Ovary (tissue), 9 donors: Measurements from ENCODE around the gene SSBP2. TPM values are rescaled to one million over a fixed set of nuclear protein-coding genes. Genes with fewer than 3 reads are reported as not detected.
"Not testable (repeated sequence)": the region's sequence is repeated elsewhere in the genome, so short reads cannot be mapped to it uniquely, and the experiment has no call there.

Source experiments
- DNase-seq, 5 donors: peaks; one replicate each; pipeline ENCODE4 v3.0.0-alpha.2; 2019 to 2020
- H3K27ac ChIP-seq, 2 donors: fragments of 200-600 bp; one replicate each; pipeline versions ENCODE4 v1.5.1 to v1.8.0; 2019 to 2022
- H3K27me3 ChIP-seq: fragments of 200-600 bp; one replicate; pipeline ENCODE4 v1.8.0; 2022
- H3K36me3 ChIP-seq: fragments of 200-600 bp; sonication (generic); one replicate; pipeline ENCODE4 v1.5.1; 2019
- H3K4me1 ChIP-seq: one replicate; pipeline ENCODE4 v1.8.1; 2013; ENCODE audit warnings: mild to moderate bottlenecking, moderate library complexity; ENCODE audit not compliant: insufficient read depth
- H3K4me3 ChIP-seq: fragments of 200-600 bp; sonication (generic); one replicate; pipeline ENCODE4 v1.5.1; 2017
- H3K9me3 ChIP-seq, 2 donors: fragments of 200-600 bp in 1 of 2; sonication (generic) in 1 of 2; one replicate each; pipeline versions ENCODE4 v1.5.1 to v1.8.1; 2013 to 2019; ENCODE audit warnings: mild to moderate bottlenecking in 1 of 2, moderate library complexity in 1 of 2
- EP300 ChIP-seq: sonication (generic); formaldehyde crosslinking; IDR thresholded peaks from one replicate; pipeline ENCODE4 v1.6.1; 2017; ENCODE audit warnings: antibody characterized with exemption
- POLR2A ChIP-seq: fragments of 450-650 bp; IDR thresholded peaks from one replicate; pipeline ENCODE4 v1.6.1; 2017; ENCODE audit warnings: antibody characterized with exemption, mild to moderate bottlenecking, moderate library complexity
- WGBS, 3 donors: extraction: QIAGEN DNeasy Blood & Tissue Kit in 1 of 3; methylation state at CpG; one replicate each; pipeline versions ENCODE4 v1.1.5 to v1.1.7; 2013 to 2017; 5-methylcytosine and 5-hydroxymethylcytosine counted together
- intact Hi-C, 4 donors: fragments of 100-400 bp; cut with DNase I; formaldehyde crosslinking; loops; one replicate each; pipeline versions ENCODE4 v1.11.0 to v1.15.1; 2022 to 2023
- polyA plus RNA-seq, 2 donors: library from polyadenylated mRNA; stranded (reverse); fragments of 200-250 nt in 1 of 2; fragments of 350-450 nt in 1 of 2; fragmentation: Illumina TruSeq in 1 of 2; extraction: RNeasy Lipid Tissue Mini Kit (QIAGEN cat#74804) in 1 of 2; gene quantifications; one replicate each; pipeline ENCODE4 v1.2.3, GENCODE V29; 2013 to 2014
- total RNA-seq, 7 donors: library from RNA; depleted of rRNA in 2 of 7; stranded (reverse); fragments of >200 nt in 2 of 7; fragmentation: NEBNext Ultra II Directional in 3 of 7; extraction: Animal tissue kit (Norgen Biotek cat#: 25700) in 3 of 7; gene quantifications; one replicate each; pipeline versions ENCODE4 v1.1.0 to v1.2.4, GENCODE V29; 2016 to 2023
- TF ChIP-seq, protein P1 (sequence below), 3 donors: fragments of 450-650 bp in 2 of 3; fragments of 200-600 bp in 1 of 3; IDR thresholded peaks; one replicate each; pipeline versions ENCODE4 v1.5.1 to v1.8.0; 2016 to 2022; ENCODE audit warnings: antibody characterized with exemption in 3 of 3, mild to moderate bottlenecking in 1 of 3
- donor health status: DM: no; HTN: no; CAD: no; lungs with moderate emphysema.
- donor health status: DM: no; HTN: no; CAD: no.
- donor health status: Bipolar disorder and iron deficiency.
- donor health status: DM: yes; HTN: yes; CAD: no.
- donor health status: DM: no; HTN: no; CAD: no.
- donor health status: DM: yes; HTN: yes; CAD: no.

The SSBP2 gene
- total and polyA plus RNA-seq, 9 donors: 40.5 to 126 (median 78.2) TPM

GRCh38 chr5:81495286-81495685, 255.6 kb downstream of the SSBP2 start:
- H3K36me3 ChIP-seq: no peaks in the 10 kb centered on the region
- no peaks in the 10 kb centered on the region for H3K27me3 ChIP-seq
- no peaks in the 10 kb centered on the region for H3K9me3 ChIP-seq
- DNase-seq: no peak
- intact Hi-C loops: no loop called here
- TF ChIP-seq EP300: no peak
- TF ChIP-seq, protein P1, sequence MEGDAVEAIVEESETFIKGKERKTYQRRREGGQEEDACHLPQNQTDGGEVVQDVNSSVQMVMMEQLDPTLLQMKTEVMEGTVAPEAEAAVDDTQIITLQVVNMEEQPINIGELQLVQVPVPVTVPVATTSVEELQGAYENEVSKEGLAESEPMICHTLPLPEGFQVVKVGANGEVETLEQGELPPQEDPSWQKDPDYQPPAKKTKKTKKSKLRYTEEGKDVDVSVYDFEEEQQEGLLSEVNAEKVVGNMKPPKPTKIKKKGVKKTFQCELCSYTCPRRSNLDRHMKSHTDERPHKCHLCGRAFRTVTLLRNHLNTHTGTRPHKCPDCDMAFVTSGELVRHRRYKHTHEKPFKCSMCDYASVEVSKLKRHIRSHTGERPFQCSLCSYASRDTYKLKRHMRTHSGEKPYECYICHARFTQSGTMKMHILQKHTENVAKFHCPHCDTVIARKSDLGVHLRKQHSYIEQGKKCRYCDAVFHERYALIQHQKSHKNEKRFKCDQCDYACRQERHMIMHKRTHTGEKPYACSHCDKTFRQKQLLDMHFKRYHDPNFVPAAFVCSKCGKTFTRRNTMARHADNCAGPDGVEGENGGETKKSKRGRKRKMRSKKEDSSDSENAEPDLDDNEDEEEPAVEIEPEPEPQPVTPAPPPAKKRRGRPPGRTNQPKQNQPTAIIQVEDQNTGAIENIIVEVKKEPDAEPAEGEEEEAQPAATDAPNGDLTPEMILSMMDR (IDR thresholded peaks at IDR 0.05): no peak
- no peak for TF ChIP-seq POLR2A
- H3K4me3 ChIP-seq: no peak overlapping the region
- H3K27ac ChIP-seq: no peak overlapping the region
- H3K4me1 ChIP-seq: no peaks in the 10 kb centered on the region
- WGBS, 3 donors: 87 to 95% (median 94%) methylated on average over 3 of the region's 3 CpGs

- Histone ChIP-seq H3K4me3 (no peak overlapping the region), H3K27me3 (no peaks in the 10 kb centered on the region), H3K36me3 (no peaks in the 10 kb centered on the region), H3K27ac (no peak overlapping the region), H3K4me1 (no peaks in the 10 kb centered on the region), H3K9me3 (no peaks in the 10 kb centered on the region)
- 95 to 99% (median 98%) methylated on average over 2 of the region's 2 CpGs for WGBS, 3 donors
- no peak for DNase-seq
- intact Hi-C loops: no loop called here
- TF ChIP-seq EP300 (no peak), POLR2A (no peak)
These were observed 262.0 kb downstream of the SSBP2 start for GRCh38 chr5:81488862-81489261.

- no peak for DNase-seq
- H3K9me3 ChIP-seq: no peaks in the 10 kb centered on the region
- no peak for TF ChIP-seq EP300
- TF ChIP-seq POLR2A: no peak
- TF ChIP-seq, protein P1 (IDR thresholded peaks at IDR 0.05): no peak
- H3K27ac ChIP-seq: no peak overlapping the region
- WGBS, 3 donors: 84 to 93% (median 84%) methylated on average over 3 of the region's 3 CpGs
- H3K4me3 ChIP-seq: no peak overlapping the region
- H3K36me3 ChIP-seq: no peaks in the 10 kb centered on the region
- H3K27me3 ChIP-seq: no peaks in the 10 kb centered on the region
- intact Hi-C loops: no loop called here
- peaks cover 2% of the 10 kb centered on the region for H3K4me1 ChIP-seq
These were observed 264.2 kb downstream of the SSBP2 start for GRCh38 chr5:81486711-81487110.

- Histone ChIP-seq H3K36me3 (no peaks in the 10 kb centered on the region), H3K4me1 (peaks cover 2% of the 10 kb centered on the region), H3K4me3 (no peak overlapping the region), H3K27me3 (no peaks in the 10 kb centered on the region), H3K27ac (no peak overlapping the region), H3K9me3 (no peaks in the 10 kb centered on the region)
- intact Hi-C loops: no loop called here
- TF ChIP-seq POLR2A: no peak
- TF ChIP-seq, protein P1 (IDR thresholded peaks at IDR 0.05): no peak
- no peak for TF ChIP-seq EP300
- 8 to 35% (median 13%) methylated on average over 2 of the region's 2 CpGs for WGBS, 3 donors
- DNase-seq: no peak
These were observed 268.3 kb downstream of the SSBP2 start for GRCh38 chr5:81482595-81482994.

GRCh38 chr5:81473395-81473794, 277.5 kb downstream of the SSBP2 start:
- H3K27me3 ChIP-seq, DNase-seq, H3K36me3 ChIP-seq, H3K4me1 ChIP-seq, intact Hi-C loops, H3K27ac ChIP-seq, H3K9me3 ChIP-seq, H3K4me3 ChIP-seq: not testable (repeated sequence)
- WGBS, 3 donors: 98 to 99% (median 99%) methylated on average over 3 of the region's 3 CpGs

- no peak for TF ChIP-seq POLR2A
- intact Hi-C loops: no loop called here
- no peak overlapping the region for H3K4me3 ChIP-seq
These were observed 281.2 kb downstream of the SSBP2 start for GRCh38 chr5:81469676-81470075.

More at GRCh38 chr5:81469676-81470075, 281.2 kb downstream of the SSBP2 start:
- no peaks in the 10 kb centered on the region for H3K9me3 ChIP-seq
- no peaks in the 10 kb centered on the region for H3K4me1 ChIP-seq
- H3K36me3 ChIP-seq: no peaks in the 10 kb centered on the region
- no peak for DNase-seq
- H3K27me3 ChIP-seq: no peaks in the 10 kb centered on the region
- H3K27ac ChIP-seq: no peak overlapping the region
